Urothelium cell line (cell line): ENCODE data around the gene SRRM4.

Experiments used
- DNase-seq: peaks from one replicate; pipeline ENCODE4 v3.0.0; 2011; ENCODE audit warnings: low spot score, mixed read lengths
- FAIRE-seq: peaks from 2 replicates; lab custom pipeline; 2011; peaks lifted over from hg19 to GRCh38; lab: Jason Lieb, UNC

The SRRM4 gene

GRCh38 chr12:119183942-119184695 is 202.8 kb downstream of the SRRM4 start:
- DNase-seq = no peak
- no peak for FAIRE-seq

- FAIRE-seq = no peak
These were observed 213.9 kb downstream of the SRRM4 start for GRCh38 chr12:119195256-119195655.

GRCh38 chr12:119198440-119198839 is 217.1 kb downstream of the SRRM4 start:
- DNase-seq (no peak), FAIRE-seq (no peak)

More at GRCh38 chr12:119195256-119195655, 213.9 kb downstream of the SRRM4 start:
- DNase-seq = no peak

- DNase-seq = no peak
- no peak for FAIRE-seq
These were observed 219.3 kb downstream of the SRRM4 start for GRCh38 chr12:119200601-119201000.

- FAIRE-seq (no peak), DNase-seq (no peak)
These were observed 220.6 kb downstream of the SRRM4 start for GRCh38 chr12:119201789-119202543.

GRCh38 chr12:119202544-119202943 is 221.2 kb downstream of the SRRM4 start:
- FAIRE-seq (no peak), DNase-seq (no peak)

- DNase-seq (no peak), FAIRE-seq (no peak)
These were observed 222.8 kb downstream of the SRRM4 start for GRCh38 chr12:119204131-119204530.

GRCh38 chr12:119204671-119205285 is 223.4 kb downstream of the SRRM4 start:
- FAIRE-seq = no peak
- no peak for DNase-seq

- FAIRE-seq (no peak), DNase-seq (no peak)
These were observed 225.2 kb downstream of the SRRM4 start for GRCh38 chr12:119206348-119207062.

- no peak for FAIRE-seq
These were observed 225.8 kb downstream of the SRRM4 start for GRCh38 chr12:119207063-119207560.

GRCh38 chr12:119208626-119209061 is 227.3 kb downstream of the SRRM4 start:
- no peak for FAIRE-seq

More at GRCh38 chr12:119207063-119207560, 225.8 kb downstream of the SRRM4 start:
- DNase-seq = no peak

GRCh38 chr12:119211884-119212283 is 230.5 kb downstream of the SRRM4 start:
- no peak for FAIRE-seq

More at GRCh38 chr12:119208626-119209061, 227.3 kb downstream of the SRRM4 start:
- peak; percentile 29 for DNase-seq

More at GRCh38 chr12:119211884-119212283, 230.5 kb downstream of the SRRM4 start:
- no peak for DNase-seq
